Activated gamma-delta T cell treated with Interleukin-2 at 50 U/mL for 16 hours (primary cell): Measurements from ENCODE around the gene TBC1D9.

Experiments
- DNase-seq: peaks from one replicate; pipeline ENCODE4 v3.0.0-alpha.2; 2020

TBC1D9 gene

DNA sequence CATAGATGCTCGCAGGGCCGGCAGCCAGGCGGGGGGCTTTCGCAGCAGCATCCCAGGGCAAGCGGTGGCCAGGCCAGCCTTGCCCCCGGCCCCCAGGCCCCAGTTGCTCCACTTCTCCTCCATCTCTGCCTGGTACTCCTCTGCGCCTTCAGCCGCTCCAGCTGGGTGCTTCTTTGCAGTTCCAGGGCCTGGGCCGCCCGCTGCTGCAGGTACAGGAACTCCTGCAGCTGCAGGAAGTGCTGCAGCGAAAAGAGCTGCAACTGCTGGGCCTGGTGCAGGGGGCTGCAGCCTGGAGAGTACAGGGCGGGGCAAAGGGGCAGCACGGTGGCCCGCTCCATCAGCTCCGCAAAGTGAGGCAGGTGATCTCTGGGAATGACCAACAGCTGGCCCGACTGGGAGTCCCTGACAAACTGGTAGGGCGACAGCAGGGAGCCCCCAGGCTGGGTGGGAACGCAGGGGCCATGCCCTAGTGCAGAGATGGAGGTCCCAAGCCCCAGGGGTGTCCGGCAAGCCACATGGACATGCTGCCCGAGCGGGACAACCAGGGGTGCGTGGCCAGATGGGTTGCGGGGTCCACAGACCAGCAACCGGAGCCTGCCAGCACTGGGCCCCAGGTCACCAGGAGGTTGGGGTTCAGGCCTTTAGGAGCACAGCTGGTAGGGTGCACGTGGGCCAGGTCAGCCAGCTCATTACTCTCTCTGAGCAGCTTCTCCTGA lies 111.6 kb downstream of the TBC1D9 start:
- no peak for DNase-seq

DNA sequence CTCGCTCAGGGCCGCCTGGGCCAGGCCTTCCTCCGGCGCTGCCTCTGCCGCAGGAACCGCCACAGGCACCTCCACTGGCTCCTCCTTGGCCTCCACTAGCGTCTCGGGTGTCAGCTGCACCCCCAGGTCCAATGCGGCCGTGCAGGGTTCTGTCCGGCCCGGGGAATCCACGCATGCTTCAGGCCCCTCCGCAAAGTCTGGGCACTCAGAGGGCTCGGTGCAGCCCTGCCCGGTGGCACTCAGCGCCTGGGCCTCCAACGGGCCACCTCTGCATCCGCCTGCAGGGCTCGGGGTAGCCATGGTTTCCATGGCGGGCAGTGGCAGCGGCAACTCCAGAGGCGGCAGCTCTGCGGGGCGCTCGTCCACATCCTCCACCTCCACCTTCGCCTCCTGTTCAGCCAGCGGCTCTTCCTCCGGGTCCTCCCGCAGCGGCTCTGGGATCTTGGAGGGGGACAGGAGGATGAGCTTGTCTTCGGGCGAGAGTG lies 112.6 kb downstream of the TBC1D9 start:
- DNase-seq: no peak

DNA sequence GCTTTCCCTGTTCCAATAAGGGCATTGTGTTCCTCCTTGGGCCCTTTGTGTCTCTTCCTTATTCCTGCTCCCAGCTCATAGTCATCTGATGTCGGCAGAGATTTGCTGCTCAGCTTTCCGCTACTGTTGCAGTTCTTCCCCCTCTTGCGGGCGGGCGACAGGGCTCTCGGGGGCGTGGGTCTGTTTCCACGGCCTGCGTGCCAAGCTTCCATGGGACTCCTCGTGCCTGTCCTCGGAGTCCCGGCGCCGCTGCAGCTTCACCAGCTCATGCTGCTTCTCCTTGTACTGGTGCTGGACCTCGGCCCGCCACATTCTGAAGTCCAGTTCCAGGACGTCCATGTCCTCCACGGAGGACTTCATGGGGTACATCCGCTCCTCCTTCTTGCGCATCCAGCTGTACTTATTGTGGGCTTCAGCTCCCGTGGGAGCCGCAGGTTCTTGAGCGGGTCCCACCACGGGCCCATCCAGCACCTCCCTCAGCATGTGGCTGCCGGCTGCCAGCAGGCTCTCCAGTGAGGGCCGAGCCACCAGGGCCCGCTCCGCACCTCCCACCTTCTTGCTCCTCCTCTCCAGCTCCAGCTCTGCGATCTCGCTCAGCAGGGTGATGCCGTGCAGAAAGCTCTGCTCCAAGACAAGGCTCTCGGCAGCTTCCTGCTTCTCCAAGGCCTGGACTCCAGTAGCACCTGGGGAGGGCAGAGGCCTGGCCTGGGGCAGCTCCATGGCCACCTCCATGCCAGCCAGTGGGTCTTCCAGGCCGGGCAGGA lies 113.3 kb downstream of the TBC1D9 start:
- DNase-seq: no peak

DNA sequence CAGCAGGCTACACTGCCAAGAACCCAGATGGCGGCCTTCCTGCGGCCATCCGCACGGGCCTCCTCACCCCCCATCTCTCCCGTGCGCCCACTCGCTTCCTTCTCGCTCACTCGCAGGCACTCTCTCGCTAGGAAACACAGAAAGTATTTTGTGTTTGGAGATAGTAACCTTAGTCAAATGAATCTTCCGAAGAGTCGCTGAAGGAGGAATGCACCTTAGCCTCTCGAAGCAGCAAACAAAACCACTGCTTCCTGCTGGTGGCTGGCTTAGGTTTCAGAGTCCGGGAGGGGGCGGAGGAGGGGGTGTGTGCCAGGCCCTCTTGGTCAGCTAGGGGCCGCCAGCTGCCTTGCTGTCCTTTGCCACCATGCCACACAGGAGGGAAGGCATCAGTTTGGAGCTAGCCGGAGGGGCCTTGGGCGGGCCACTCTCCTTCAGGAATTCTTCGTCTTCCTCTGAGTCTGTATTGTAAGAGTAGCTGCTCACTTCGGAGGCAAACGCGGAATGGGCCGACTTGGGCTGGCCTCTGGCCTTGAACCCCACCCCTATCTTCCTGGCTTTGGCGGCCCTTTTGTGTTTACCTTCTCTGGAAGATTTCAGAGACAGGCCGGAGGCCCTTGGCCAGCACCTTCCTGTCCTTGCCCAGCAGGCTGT lies 114.3 kb downstream of the TBC1D9 start:
- DNase-seq: no peak

DNA sequence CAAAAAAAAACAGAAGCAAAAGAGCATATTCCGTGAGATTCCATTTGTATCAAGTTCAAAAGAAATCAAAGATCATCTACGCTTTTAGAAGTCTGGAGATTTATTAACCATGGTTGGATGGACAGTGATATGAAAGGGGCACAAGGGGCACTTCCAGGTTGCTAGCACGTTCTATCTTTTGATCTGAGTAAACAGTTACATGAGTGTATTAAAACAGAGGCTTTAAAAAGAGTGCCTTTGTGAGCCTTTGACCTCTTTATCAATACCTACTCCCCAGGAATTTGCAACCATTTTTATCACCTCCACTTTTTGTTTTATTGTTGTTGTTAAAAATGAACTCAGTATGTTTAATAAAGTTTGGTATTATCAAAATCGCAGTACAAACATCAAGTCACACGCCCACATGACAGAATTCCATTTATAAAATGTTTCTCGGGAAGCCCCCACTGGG lies 115.1 kb downstream of the TBC1D9 start:
- no peak for DNase-seq

DNA sequence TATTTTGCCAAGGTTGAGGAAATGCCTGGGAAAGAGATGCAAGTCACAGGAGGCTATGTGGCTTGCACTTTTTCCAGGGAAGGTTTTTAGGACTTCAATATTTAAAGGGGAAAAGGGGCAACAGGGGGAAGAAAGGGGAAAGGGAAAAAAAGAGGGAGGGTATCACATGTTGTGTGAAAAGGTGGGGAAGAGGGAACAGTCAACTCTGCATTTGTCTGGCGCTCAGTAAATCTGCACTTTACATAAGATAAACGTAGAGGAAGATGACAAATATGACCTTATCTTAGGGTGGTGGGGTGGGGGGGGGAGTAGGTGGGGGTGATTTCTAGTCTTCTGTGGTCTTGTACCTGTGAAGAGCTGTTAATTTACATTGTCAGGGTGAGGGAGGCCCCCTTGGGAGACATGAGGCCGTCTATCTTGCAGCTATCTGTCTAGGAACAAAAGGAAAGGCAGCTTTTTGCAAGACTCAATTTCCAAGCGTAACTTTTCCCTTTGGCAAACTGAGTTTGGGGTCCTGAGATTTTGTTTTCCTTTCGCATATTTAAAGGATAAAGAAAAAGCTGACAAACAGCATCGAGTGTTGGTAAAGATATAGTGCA lies 115.9 kb downstream of the TBC1D9 start:
- no peak for DNase-seq

DNA sequence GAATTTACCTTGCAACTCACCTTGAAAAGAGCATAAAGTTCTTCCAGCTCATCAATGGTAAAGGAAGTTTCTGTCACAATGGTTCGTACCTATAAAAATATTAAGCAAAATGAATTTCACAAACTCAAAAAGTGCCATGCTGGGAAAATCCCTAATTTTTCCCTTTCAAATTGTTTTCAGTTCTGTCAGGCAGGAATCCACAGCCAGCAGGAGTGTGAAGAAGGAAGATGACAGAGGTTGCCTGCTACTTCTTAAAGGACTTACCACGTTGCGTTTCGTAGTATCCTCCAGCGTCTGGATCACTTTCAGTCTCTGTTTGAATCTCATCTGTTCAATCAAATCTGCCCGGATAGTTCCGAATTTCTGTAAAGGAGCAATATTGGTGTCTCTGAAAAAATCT lies 117.1 kb downstream of the TBC1D9 start:
- DNase-seq: no peak

DNA sequence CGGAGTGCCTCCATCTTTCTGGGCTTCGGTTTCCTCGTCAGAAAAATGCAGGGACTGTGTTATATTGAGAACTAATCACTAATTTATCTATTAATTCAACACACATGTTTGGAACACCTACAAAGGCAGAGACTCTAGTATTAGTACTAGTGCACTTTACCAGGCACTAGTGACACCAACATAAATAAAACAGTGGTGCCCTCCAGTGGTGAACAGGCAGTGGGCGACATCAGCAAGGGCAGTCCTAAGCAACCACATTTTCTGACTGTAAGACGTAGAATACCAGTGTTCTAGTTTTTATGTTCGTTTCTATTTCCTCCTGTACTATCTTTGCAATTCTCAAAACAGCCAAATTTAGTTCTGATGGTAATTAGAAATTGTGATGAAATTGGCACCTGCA lies 118.3 kb downstream of the TBC1D9 start:
- DNase-seq: no peak

DNA sequence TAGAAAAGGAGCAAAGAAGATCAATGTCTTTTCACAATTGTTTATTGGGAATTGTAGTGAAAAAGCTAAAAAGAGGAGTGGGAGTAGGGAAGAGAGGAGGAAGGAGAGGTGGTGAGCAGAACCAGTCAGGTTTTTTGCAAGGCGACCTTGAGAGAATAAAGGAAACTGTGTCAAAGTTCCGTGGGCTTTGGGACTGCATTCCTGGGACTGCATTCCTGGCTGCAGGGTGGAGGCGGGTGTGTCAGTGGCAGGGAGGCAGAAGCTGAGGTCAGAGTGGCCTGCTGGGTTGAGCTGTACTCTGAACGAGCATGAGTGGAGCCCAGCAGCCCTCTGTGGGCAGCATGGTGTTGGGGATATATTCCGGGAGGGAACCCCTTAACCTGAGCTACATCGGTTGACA lies 120.6 kb downstream of the TBC1D9 start:
- DNase-seq: no peak

DNA sequence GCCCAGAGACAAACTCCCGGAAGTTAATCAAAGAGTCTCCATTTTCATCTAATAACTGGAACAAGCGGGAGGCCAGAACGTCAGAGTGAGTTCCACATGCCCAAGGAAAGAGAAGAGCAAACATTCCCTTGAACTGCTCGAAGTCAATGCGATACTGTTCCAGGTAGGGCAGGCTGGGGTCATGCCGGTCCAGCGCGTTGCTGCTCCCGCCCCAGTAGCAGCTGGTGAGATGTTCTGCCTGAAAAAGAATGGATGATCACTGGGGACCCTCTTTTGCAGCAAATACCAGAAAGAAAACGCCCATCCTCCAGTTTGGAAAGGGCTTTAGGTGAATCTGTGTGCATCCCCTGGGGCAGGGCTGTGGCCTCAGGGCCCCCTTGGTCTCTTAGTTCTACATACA lies 122.2 kb downstream of the TBC1D9 start:
- no peak for DNase-seq

DNA sequence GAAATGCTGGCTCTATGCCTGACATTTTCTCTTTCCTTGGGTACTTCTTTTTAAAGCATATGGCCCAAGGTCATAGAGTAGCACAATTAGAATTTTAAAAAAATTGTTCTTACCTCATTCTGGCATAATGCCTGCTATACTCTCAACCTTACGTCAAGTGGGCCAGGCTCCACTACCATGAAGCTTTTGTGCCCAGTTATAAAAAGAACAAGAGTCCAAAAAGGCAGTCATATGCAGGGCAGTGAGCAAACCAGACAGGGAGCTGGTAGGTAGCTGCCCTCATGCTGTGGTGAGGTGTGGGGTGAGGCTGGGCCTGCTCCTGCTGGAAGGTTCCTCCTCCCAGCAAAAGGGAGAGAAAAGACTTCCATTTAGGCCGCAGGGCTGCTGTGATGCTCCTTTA lies 123.1 kb downstream of the TBC1D9 start:
- DNase-seq: no peak

DNA sequence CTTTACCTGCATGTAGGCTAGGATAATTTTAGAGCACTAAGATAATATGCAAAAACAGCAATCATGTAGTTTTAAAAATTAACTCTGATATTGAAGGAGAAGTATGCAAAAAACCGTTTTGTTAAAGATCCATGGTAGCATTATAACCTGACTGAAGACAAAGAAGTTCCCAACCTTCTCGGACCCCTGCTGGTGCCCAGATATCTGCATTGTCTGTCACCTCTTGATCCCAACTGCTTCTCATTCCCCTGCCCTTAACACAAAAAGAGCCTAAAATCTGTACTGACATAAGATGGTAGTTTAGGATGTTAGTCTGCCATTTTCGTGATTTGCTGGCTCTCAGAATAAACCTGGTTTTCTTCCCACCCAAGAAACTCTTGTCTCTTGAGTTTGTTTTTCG lies 125.9 kb downstream of the TBC1D9 start:
- DNase-seq: no peak

DNA sequence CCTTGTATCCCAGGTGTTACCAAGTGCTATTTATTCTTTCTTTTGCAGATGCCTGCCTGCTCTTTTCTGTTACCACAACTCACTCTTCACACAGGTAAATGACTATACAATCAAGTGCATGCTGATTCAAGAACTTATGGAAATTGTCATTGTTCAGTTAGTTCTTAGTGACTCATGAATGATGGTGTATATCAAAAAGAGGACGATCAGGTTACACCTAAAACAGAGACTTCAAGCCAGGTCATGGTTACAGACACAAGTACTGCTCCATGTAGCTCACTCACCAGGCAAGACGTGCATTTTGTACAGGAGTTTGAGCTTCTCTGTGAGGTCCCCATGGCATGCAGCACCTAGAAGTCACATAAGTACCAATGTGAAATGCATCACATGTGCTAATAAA lies 128.2 kb downstream of the TBC1D9 start:
- no peak for DNase-seq

DNA sequence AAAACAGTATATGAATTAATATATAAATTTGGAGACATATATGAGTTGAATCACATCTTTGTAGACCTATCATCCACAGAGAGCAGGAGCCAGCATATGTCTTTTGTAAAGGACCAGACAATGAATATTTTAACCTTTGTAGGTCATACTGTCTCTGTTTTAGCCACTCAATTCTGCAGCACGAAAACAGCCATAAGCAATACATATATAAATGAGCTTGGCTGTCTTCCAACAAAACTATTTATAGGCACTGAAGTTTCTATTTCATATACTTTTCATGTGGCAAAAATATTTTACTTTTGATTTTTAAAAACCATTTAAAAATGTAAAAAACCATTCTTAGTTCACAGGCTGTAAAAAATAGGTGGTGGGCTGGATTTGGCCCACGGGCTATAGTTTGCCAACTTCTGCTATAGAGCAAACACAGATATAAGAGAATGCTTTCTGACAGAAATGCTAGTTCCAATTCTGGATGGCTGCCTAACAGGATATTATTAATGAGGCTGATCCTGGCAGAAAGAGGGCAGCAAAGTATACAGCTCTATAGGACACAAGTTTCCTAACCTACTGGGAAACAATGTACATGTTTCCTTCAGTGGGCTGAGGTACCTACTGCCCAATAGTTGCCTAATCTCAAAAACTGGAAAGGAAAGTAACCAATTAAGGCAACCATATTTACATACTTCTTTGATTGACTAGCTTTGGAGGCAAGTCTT lies 129.4 kb downstream of the TBC1D9 start:
- DNase-seq: no peak

DNA sequence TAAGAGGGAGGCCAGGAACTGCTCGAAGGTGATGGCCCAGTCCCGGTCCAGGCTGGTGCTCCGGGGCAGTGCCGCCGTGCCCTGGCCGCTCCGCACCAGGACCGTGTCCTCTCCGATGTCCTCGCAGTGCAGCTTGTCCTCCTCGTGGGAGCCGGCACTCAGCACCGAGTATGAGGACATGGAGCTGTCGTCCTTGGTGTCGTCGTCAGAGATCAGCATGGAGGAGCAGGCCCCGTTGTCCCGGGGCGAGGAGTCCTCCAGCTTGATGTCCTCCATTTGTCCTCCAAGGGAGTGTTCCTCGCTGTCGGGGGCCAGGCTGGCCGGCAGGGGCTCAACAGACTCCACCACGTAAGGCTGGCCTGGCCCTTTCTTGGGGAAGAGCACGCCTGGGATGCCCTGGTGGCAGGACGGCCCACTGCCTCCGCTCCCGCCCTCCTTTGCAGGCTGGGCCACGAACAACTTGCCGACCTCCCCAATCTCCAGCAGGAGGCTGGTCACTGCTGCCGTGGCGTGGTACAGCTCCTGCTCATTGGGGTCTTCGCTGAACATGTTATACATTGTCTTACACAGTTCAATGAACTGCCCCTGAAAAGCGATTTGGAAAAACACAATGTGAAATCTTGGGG lies 133.7 kb downstream of the TBC1D9 start:
- no peak for DNase-seq

DNA sequence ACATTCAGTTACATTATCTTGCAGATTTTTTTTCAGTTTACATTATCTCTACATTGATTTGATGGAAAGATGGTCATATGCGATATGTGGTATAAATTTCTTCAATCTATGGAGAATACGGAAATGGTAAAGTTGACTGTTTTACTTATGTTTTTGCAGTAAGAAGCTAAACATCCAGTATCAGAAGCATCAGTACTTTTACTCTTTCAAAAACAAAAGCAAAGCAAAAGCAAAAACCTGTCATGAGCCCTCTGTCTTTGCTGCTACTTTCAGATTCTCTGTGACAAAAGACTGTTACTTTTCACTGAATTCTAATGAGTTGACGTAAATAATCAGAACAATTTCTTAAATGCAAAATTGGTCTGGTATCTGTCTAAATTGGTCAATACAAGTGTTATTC lies 135.0 kb downstream of the TBC1D9 start:
- no peak for DNase-seq

DNA sequence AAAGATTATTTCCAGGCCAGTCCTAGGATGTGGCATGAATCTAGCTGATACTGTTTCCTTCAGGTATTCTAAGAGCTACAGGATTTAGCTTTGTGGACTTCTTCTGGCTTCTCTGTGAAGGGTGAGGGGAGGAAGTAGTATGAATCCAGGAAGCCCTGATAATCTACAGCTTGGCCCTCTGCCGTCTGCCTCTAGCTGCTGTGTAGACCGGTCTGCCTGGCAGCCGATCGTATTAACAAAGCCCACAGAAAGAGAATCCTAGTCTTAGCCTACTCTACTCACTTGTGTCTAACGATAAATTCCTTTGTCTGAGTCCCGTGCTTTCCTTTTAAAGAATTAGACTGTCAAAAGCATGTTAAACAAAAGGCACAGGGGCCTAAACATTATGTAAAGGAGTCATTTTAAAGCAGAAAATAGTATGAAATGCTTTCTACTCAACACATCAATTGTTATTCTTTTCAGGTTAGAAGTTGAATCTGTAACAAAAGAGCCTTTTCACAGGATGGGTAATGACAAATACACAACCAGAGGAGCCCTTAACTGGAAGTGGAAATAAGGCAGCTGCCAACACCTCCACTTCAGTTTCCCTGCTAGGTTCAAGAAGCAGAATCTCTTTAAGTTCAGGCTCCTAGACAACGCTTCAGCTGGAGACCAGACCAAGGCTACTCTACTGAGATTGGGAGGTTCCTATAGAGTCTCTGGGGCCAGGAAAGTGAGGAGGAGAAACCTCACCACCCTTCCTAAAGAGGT lies 138.5 kb downstream of the TBC1D9 start:
- no peak for DNase-seq

DNA sequence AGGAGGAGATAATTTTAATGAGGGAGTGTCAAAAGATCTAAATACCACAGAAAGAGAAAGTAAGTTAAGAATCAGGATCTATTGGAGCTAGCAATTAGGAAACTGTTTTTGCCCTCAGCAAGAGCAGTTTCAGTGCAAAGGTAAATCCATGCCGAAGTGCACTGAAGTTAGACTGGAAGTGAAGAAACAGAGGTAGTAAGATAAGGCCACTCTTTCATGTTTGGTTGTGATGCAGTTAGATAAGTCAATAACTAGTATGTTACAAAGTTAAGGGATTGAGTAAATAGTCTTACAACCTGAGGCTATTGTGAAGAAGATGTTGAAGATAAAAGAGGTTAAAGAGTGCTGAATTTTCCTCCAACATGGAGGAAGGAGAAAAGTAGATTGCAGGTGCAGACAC lies 140.7 kb downstream of the TBC1D9 start:
- no peak for DNase-seq

DNA sequence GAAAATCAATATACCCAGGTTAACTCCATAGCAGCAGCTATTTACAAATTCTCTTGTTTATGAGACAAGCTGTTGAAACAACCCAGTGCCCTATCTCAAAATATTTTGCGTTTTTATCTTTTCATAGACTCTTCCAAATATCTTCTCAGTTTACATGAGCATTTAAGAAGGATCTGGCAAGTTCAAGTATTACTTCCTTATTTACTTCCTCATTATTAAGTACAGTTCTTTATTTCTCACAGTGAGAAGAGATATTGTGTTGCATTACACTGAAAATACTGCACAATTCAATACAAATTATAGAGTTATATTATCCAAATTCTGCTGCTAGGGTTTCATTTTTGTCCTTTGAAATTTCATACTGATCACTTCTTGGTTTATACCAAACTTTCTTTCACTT lies 143.8 kb downstream of the TBC1D9 start:
- DNase-seq: no peak

DNA sequence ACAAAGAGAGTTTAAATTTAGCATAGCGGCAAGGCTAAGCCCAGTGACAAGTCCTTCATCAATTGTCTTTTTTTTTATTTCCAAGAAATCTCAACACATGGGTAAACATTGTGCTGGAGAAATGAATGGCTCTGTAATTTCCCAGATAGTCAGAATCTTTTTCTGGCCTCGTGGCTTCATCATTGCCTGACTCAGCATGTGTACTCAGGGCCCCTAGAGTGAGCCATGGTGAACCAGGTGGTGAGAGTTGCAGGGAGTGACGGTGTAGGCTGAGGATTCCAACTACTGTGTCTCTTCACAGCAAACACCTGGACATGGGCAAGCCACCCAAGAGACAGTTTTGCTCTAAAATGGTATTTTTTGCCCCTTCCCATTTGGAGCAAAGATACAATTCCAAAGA lies 144.3 kb downstream of the TBC1D9 start:
- DNase-seq: no peak

DNA sequence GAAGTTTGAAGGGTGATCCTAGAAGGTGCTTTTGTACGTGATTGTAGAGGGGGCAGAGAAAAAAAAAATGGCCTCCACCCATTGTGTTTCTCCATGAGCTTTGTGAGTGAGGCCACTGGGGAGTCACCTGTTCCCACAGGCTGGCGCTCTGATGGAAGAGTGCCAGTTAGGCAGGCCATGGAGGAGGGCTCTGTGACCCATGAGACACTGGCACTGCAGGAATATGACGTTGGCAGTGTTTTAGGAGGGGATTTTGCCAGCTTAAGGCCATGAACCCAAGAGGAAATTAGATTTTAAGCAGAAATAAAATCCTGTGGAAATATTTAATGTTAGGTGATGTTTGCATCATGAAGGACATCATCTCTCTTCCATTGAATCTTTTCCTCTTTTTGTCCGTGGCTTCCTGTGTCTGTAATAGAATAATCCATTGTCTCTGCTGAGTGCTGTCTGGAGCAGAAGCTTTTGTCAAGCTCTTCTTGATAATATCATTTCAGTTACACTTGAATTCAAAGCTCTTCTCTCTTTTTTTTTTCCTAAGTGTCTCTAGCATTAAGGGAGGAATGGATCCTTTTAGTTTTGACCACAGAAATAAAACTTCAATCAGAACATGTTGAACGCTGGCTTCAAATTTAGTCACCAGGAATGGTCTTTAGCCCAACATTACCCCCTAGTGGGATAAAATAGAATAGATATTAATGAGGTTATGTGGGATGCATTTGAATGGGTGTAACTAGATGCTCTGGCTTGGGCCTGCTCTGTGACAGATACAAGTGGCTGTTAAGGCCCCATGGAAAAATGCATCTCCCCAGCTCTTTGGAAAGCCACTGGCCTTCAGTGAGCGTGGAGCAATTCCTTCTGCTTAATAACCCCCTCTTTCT lies 146.4 kb downstream of the TBC1D9 start:
- no peak for DNase-seq
